ENCODE measurements around the gene SGF29.
"Not testable (repeated sequence)": the region's sequence is repeated elsewhere in the genome, so short reads cannot be mapped to it uniquely, and the experiment has no call there.

SGF29 gene

GRCh38 chr16:28596840-28597691 lies 43.3 kb downstream of the SGF29 start, which contains the start of gene SULT1A2:
TSS of gene SULT1A2 (minus strand) at chr16:28597050. CDS start at chr16:28595930, 1,120 bp downstream.
- no peak for ATAC-seq

- no peak for ATAC-seq
These were observed 44.1 kb downstream of the SGF29 start for GRCh38 chr16:28597692-28598261.

- peak; percentile 85 to 93 for ATAC-seq
These were observed 45.9 kb downstream of the SGF29 start for GRCh38 chr16:28599377-28600285.

- not testable (repeated sequence) for ATAC-seq
These were observed 47.2 kb downstream of the SGF29 start for GRCh38 chr16:28600965-28601364.

GRCh38 chr16:28601589-28601988 lies 47.9 kb downstream of the SGF29 start:
- not testable (repeated sequence) for ATAC-seq

GRCh38 chr16:28602062-28602461 lies 48.3 kb downstream of the SGF29 start:
- ATAC-seq, result not testable (repeated sequence)

- ATAC-seq, result no peak
These were observed 48.8 kb downstream of the SGF29 start for GRCh38 chr16:28602529-28602928.

GRCh38 chr16:28603381-28604185 lies 49.9 kb downstream of the SGF29 start:
- ATAC-seq, result no peak

GRCh38 chr16:28604186-28604565 lies 50.5 kb downstream of the SGF29 start:
- ATAC-seq, result no peak

GRCh38 chr16:28606291-28607115 lies 52.8 kb downstream of the SGF29 start:
- ATAC-seq, result no peak

GRCh38 chr16:28607116-28607623 lies 53.5 kb downstream of the SGF29 start:
- no peak for ATAC-seq

- ATAC-seq, result not testable (repeated sequence)
These were observed 54.2 kb downstream of the SGF29 start for GRCh38 chr16:28607681-28608495.

- ATAC-seq, result not testable (repeated sequence)
These were observed 54.7 kb downstream of the SGF29 start for GRCh38 chr16:28608496-28608808.

GRCh38 chr16:28608867-28609596 lies 55.3 kb downstream of the SGF29 start:
- ATAC-seq, result not testable (repeated sequence)

GRCh38 chr16:28609631-28610594 lies 56.2 kb downstream of the SGF29 start, which contains the start of gene SULT1A1:
TSS of gene SULT1A1 (minus strand) at chr16:28610044. CDS start at chr16:28608855, 1,189 bp downstream.
- ATAC-seq, result no peak

- no peak for ATAC-seq
These were observed 57.0 kb downstream of the SGF29 start for GRCh38 chr16:28610595-28611191.

All from activated CD4-positive, CD25-positive, alpha-beta regulatory T cell treated with anti-CD3 and anti-CD28 coated beads, Interleukin-2, amount 50 U/mL, for 24 hours (primary cell).